Smooth muscle cell (in vitro differentiated cells): ENCODE results near the gene HEATR5A. TPM values are rescaled to one million over a fixed set of nuclear protein-coding genes. Genes with fewer than 3 reads are reported as not detected.
"Not testable (repeated sequence)": the region's sequence is repeated elsewhere in the genome, so short reads cannot be mapped to it uniquely, and the experiment has no call there.

Source experiments
- DNase-seq: peaks from one replicate; lab custom pipeline; 2025; ENCODE audit not compliant: unreplicated experiment; lab: John Stamatoyannopoulos, UW
- H2AFZ ChIP-seq: fragments of 200-600 bp; sonication (generic); 2 replicates; pipeline ENCODE4 v1.6.0; 2016; ENCODE audit warnings: antibody characterized with exemption, low read depth, mild to moderate bottlenecking
- H3F3A ChIP-seq: fragments of 200-600 bp; sonication (generic); 2 replicates; pipeline ENCODE4 v1.6.0; 2017; ENCODE audit warnings: antibody characterized with exemption, low read depth
- H3K27ac ChIP-seq: fragments of 200-600 bp; sonication (generic); 2 replicates; pipeline ENCODE4 v1.5.1; 2016; ENCODE audit warnings: low read depth, mild to moderate bottlenecking
- H3K27me3 ChIP-seq: fragments of 200-600 bp; sonication (generic); 2 replicates; pipeline ENCODE4 v1.6.1; 2016; ENCODE audit warnings: low read depth, mild to moderate bottlenecking
- H3K36me3 ChIP-seq: fragments of 200-600 bp; sonication (generic); 2 replicates; pipeline ENCODE4 v1.5.1; 2016; ENCODE audit warnings: low read depth
- H3K4me1 ChIP-seq: fragments of 200-600 bp; sonication (generic); 2 replicates; pipeline ENCODE4 v1.5.1; 2016; ENCODE audit warnings: low read depth
- H3K4me2 ChIP-seq: fragments of 200-600 bp; sonication (generic); 2 replicates; pipeline ENCODE4 v1.6.0; 2016; ENCODE audit warnings: mild to moderate bottlenecking
- H3K4me3 ChIP-seq: fragments of 200-600 bp; sonication (generic); 2 replicates; pipeline ENCODE4 v1.5.1; 2016; ENCODE audit warnings: mild to moderate bottlenecking
- H3K79me2 ChIP-seq: fragments of 200-600 bp; sonication (generic); 2 replicates; pipeline ENCODE4 v1.6.0; 2016; ENCODE audit warnings: low read depth, mild to moderate bottlenecking
- H3K9ac ChIP-seq: fragments of 200-600 bp; sonication (generic); 2 replicates; pipeline ENCODE4 v1.6.0; 2016; ENCODE audit warnings: low read depth
- H3K9me3 ChIP-seq: fragments of 200-600 bp; sonication (generic); replicated peaks from 2 replicates; pipeline ENCODE4 v1.5.1; 2016; ENCODE audit warnings: low read depth
- H4K20me1 ChIP-seq: fragments of 200-600 bp; sonication (generic); 2 replicates; pipeline ENCODE4 v1.6.0; 2016; ENCODE audit warnings: low read depth
- CTCF ChIP-seq: fragments of 200-600 bp; sonication (generic); IDR thresholded peaks from 2 replicates; pipeline ENCODE4 v1.5.1; 2017; ENCODE audit warnings: borderline replicate concordance, mild to moderate bottlenecking, antibody characterized with exemption; ENCODE audit not compliant: insufficient read depth, poor library complexity, severe bottlenecking
- WGBS: methylation state at CpG from one replicate; pipeline ENCODE4 v1.1.7; 2016; ENCODE audit warnings: low lambda C conversion rate; 5-methylcytosine and 5-hydroxymethylcytosine counted together
- polyA plus RNA-seq: library from polyadenylated mRNA; unstranded; fragments of >200 nt; fragmentation: Nextera tagmentation; extraction: Ambion mirVana; gene quantifications from 2 replicates; pipeline ENCODE4 v1.2.1, GENCODE V29; 2016
- total RNA-seq: library from RNA; depleted of rRNA; stranded (reverse); fragments of >200 nt; gene quantifications from 2 replicates; pipeline ENCODE4 v1.2.3, GENCODE V29; 2014

Gene HEATR5A
- total and polyA plus RNA-seq, 2 experiments from 2014 or later: 28.5 to 49.8 TPM

GRCh38 chr14:31258427-31259039, 161.8 kb downstream of the HEATR5A start:
- Histone ChIP-seq H3K4me1 (no peaks in the 10 kb centered on the region), H3K27me3 (no peaks in the 10 kb centered on the region), H2AFZ (no peak overlapping the region), H3F3A (no peaks in the 10 kb centered on the region), H3K79me2 (no peaks in the 10 kb centered on the region), H3K27ac (no peak overlapping the region), H3K36me3 (no peaks in the 10 kb centered on the region), H4K20me1 (no peaks in the 10 kb centered on the region), H3K4me3 (no peak overlapping the region), H3K4me2 (no peak overlapping the region), H3K9me3 (no peaks in the 10 kb centered on the region), H3K9ac (no peak overlapping the region)
- WGBS: 99% methylated on average over 3 of the region's 3 CpGs
- DNase-seq: no peak
- no peak for TF ChIP-seq CTCF

GRCh38 chr14:31257554-31258426, 162.6 kb downstream of the HEATR5A start:
- H3K9me3 ChIP-seq, H2AFZ ChIP-seq, DNase-seq, H3K9ac ChIP-seq, H3K36me3 ChIP-seq, H3K4me1 ChIP-seq, H3K4me2 ChIP-seq, H3K79me2 ChIP-seq, H3K27ac ChIP-seq, H4K20me1 ChIP-seq, H3K4me3 ChIP-seq, H3K27me3 ChIP-seq, H3F3A ChIP-seq: not testable (repeated sequence)
- WGBS: 92% methylated on average over 17 of the region's 17 CpGs

GRCh38 chr14:31257244-31257553, 163.2 kb downstream of the HEATR5A start:
- Histone ChIP-seq H2AFZ (no peak overlapping the region), H4K20me1 (no peaks in the 10 kb centered on the region), H3F3A (no peaks in the 10 kb centered on the region), H3K4me2 (no peak overlapping the region), H3K9me3 (no peaks in the 10 kb centered on the region), H3K36me3 (no peaks in the 10 kb centered on the region), H3K9ac (no peak overlapping the region), H3K27ac (no peak overlapping the region), H3K4me3 (no peak overlapping the region), H3K79me2 (no peaks in the 10 kb centered on the region), H3K4me1 (no peaks in the 10 kb centered on the region), H3K27me3 (no peaks in the 10 kb centered on the region)
- no peak for DNase-seq
- no peak for TF ChIP-seq CTCF
- WGBS: 97% methylated on average over 1 of the region's 1 CpG

- H3K4me3 ChIP-seq: no peak overlapping the region
- no peak overlapping the region for H2AFZ ChIP-seq
- no peaks in the 10 kb centered on the region for H3K79me2 ChIP-seq
- 94% methylated on average over 5 of the region's 5 CpGs for WGBS
- no peak for DNase-seq
- no peak overlapping the region for H3K9ac ChIP-seq
- no peaks in the 10 kb centered on the region for H3K9me3 ChIP-seq
- no peaks in the 10 kb centered on the region for H3F3A ChIP-seq
- H3K4me2 ChIP-seq: no peak overlapping the region
- no peaks in the 10 kb centered on the region for H3K27me3 ChIP-seq
- no peak overlapping the region for H3K27ac ChIP-seq
- H3K36me3 ChIP-seq: no peaks in the 10 kb centered on the region
- H3K4me1 ChIP-seq: no peaks in the 10 kb centered on the region
- H4K20me1 ChIP-seq: no peaks in the 10 kb centered on the region
- TF ChIP-seq CTCF: no peak
These were observed 163.7 kb downstream of the HEATR5A start for GRCh38 chr14:31256534-31257243.

GRCh38 chr14:31255918-31256317, 164.4 kb downstream of the HEATR5A start:
- H3K4me2 ChIP-seq, H3K79me2 ChIP-seq, H3K36me3 ChIP-seq, H3K4me1 ChIP-seq, DNase-seq, H3K4me3 ChIP-seq, H2AFZ ChIP-seq, H3K27ac ChIP-seq, H3K9me3 ChIP-seq, H4K20me1 ChIP-seq, H3K9ac ChIP-seq, H3F3A ChIP-seq, H3K27me3 ChIP-seq: not testable (repeated sequence)
- 97% methylated on average over 4 of the region's 4 CpGs for WGBS
